HEK293T (cell line): ENCODE results near the gene C1orf167.

ENCODE experiments used
- BHLHE40 ChIP-seq: fragments of 450-650 bp; IDR thresholded peaks from 2 replicates; pipeline ENCODE4 v1.6.1; 2016; ENCODE audit warnings: mild to moderate bottlenecking, moderate library complexity, borderline replicate concordance
- FOXM1 ChIP-seq: fragments of 450-650 bp; IDR thresholded peaks from 2 replicates; pipeline ENCODE4 v1.6.1; 2017; ENCODE audit warnings: mild to moderate bottlenecking, borderline replicate concordance

- TF ChIP-seq BHLHE40 (no peak), FOXM1 (no peak)
These were observed 10.9 kb upstream of the C1orf167 start for GRCh38 chr1:11751087-11751486.
